A673 (cell line): Measurements from ENCODE around the gene CD200R1L. TPM values are rescaled to one million over a fixed set of nuclear protein-coding genes. Genes with fewer than 3 reads are reported as not detected.

Experiments
- BruUV-seq: library from RNA; stranded (reverse); fragments of 400-500 nt; replicated peaks from 2 replicates; lab custom pipeline; 2021; lab: Mats Ljungman, UMichigan
- CTCF ChIA-PET: fragments of 300-600 bp; sonication (Branson Sonifier 250); formaldehyde crosslinking; loops from one replicate; lab custom pipeline; 2022; ENCODE audit warnings: antibody characterized with exemption; lab: Charles Lee
- POLR2A ChIA-PET: fragments of 300-600 bp; sonication (Branson Sonifier 250); formaldehyde crosslinking; loops from one replicate; lab custom pipeline; 2022; ENCODE audit warnings: antibody characterized with exemption; ENCODE audit not compliant: low non-redundant PET; lab: Charles Lee
- DNase-seq: peaks from one replicate; pipeline ENCODE4 v3.0.0-alpha.2; 2015; ENCODE audit warnings: low spot score
- H3K27ac ChIP-seq: fragments of 200-600 bp; sonication (generic); 2 replicates; pipeline ENCODE4 v1.5.1; 2016; ENCODE audit warnings: mixed run types, low read depth, mild to moderate bottlenecking, mixed read lengths, antibody characterized with exemption, low read length; ENCODE audit not compliant: poor library complexity, severe bottlenecking
- H3K27me3 ChIP-seq: fragments of 200-600 bp; sonication (generic); replicated peaks from 2 replicates; pipeline ENCODE4 v1.6.1; 2017; ENCODE audit warnings: mixed run types, low read depth, mild to moderate bottlenecking, mixed read lengths, antibody characterized with exemption, low read length; ENCODE audit not compliant: insufficient read depth, poor library complexity
- H3K36me3 ChIP-seq: fragments of 200-600 bp; sonication (generic); 2 replicates; pipeline ENCODE4 v1.6.1; 2016; ENCODE audit warnings: mixed run types, mild to moderate bottlenecking, mixed read lengths, antibody characterized with exemption, low read length; ENCODE audit not compliant: insufficient read depth, poor library complexity, severe bottlenecking
- H3K4me1 ChIP-seq: fragments of 200-600 bp; sonication (generic); 2 replicates; pipeline ENCODE4 v1.6.1; 2017; ENCODE audit warnings: mixed run types, mild to moderate bottlenecking, mixed read lengths, antibody characterized with exemption, low read length; ENCODE audit not compliant: insufficient read depth, poor library complexity, severe bottlenecking
- H3K4me3 ChIP-seq: fragments of 200-600 bp; sonication (generic); 2 replicates; pipeline ENCODE4 v1.5.1; 2016; ENCODE audit warnings: low read depth, mixed run types, mild to moderate bottlenecking, mixed read lengths, low read length; ENCODE audit not compliant: poor library complexity, severe bottlenecking
- H3K9me3 ChIP-seq: fragments of 200-600 bp; sonication (generic); 2 replicates; pipeline ENCODE4 v1.6.1; 2016; ENCODE audit warnings: mixed run types, low read depth, mild to moderate bottlenecking, mixed read lengths, antibody characterized with exemption, low read length; ENCODE audit not compliant: poor library complexity, severe bottlenecking
- EZH2 ChIP-seq: fragments of 200-600 bp; sonication (generic); IDR thresholded peaks from 2 replicates; pipeline ENCODE4 v1.6.1; 2017; ENCODE audit warnings: borderline replicate concordance, low read depth, mild to moderate bottlenecking, mixed read lengths, antibody characterized with exemption, low read length; ENCODE audit not compliant: poor library complexity, severe bottlenecking
- intact Hi-C: fragments of 100-400 bp; cut with micrococcal nuclease; formaldehyde crosslinking; loops from one replicate; pipeline ENCODE4 v1.10.0; 2022; ENCODE audit not compliant: unreplicated experiment
- total RNA-seq: library from RNA; stranded (reverse); gene quantifications from 2 replicates; pipeline ENCODE4 v1.2.3, GENCODE V29; 2021
- TF ChIP-seq, protein P1 (sequence below): fragments of 300-800, 200-600 bp; sonication (generic); conservative IDR thresholded peaks from 2 replicates; pipeline ENCODE4 v1.5.1; 2017; ENCODE audit warnings: low read depth, mild to moderate bottlenecking, antibody characterized with exemption, low read length, moderate library complexity, mixed read lengths

CD200R1L gene
- total RNA-seq, 1 experiment from 2014 or later: not detected

DNA sequence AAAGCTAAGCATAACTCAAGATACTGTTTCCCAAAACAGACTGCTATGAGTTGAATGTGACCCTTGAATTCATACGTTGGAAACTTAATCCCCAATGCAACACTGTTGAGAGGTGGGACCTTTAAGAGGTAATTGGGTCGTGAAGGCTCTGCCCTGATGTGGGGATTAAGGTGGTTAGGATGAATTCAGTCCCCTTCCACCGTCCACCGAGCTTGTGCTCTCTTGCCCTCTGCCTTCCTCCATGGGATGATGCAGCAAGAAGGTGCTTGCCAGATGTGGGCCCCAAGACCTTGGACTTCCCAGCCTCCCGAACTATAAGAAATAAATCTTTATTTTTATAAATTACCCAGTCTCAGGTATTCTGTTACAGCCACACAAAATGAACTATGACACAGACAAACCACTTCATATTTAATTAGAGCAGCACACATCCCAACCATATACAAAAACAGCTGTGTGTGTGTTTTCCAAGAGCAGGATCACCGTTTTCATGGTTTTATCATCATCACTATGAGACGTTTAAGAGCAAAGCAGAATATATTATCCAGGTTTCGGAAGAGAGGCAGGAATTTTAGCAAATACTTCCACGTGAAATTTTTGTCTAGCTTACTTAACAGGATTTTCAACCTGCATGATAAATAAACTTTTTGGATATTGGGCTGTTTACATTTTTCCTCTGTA, 61.2 kb downstream of the CD200R1L start:
- intact Hi-C loops: no loop called here
- CTCF ChIA-PET: no interaction called here
- Histone ChIP-seq H3K9me3 (no peaks in the 10 kb centered on the region), H3K4me3 (no peak overlapping the region), H3K4me1 (no peaks in the 10 kb centered on the region), H3K27me3 (peaks cover 8% of the 10 kb centered on the region), H3K27ac (no peak overlapping the region), H3K36me3 (no peaks in the 10 kb centered on the region)
- DNase-seq: no peak
- POLR2A ChIA-PET: no interaction called here
- BruUV-seq: no TSS peak
- TF ChIP-seq, protein P1, sequence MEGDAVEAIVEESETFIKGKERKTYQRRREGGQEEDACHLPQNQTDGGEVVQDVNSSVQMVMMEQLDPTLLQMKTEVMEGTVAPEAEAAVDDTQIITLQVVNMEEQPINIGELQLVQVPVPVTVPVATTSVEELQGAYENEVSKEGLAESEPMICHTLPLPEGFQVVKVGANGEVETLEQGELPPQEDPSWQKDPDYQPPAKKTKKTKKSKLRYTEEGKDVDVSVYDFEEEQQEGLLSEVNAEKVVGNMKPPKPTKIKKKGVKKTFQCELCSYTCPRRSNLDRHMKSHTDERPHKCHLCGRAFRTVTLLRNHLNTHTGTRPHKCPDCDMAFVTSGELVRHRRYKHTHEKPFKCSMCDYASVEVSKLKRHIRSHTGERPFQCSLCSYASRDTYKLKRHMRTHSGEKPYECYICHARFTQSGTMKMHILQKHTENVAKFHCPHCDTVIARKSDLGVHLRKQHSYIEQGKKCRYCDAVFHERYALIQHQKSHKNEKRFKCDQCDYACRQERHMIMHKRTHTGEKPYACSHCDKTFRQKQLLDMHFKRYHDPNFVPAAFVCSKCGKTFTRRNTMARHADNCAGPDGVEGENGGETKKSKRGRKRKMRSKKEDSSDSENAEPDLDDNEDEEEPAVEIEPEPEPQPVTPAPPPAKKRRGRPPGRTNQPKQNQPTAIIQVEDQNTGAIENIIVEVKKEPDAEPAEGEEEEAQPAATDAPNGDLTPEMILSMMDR: no peak
- no peak for TF ChIP-seq EZH2

DNA sequence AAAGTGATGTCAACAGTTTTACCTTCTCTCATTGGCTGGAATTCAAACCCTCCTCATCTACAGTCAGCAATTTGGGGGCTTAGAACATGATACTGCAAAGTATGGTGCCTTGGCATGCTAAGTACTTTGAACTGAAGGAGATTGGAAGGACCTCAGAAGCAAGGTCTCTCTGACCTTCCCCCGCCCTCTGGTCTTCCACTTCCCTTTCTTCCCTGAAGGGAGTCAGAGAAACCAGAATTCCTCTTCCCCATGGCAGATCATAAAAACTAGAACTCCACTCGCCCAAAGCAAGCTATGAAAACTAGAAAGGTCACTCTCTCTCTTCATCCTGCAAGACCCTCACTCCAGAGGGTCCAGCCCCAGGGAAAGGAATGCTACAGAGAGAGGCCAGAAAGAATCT, 64.2 kb downstream of the CD200R1L start:
- Histone ChIP-seq H3K9me3 (no peaks in the 10 kb centered on the region), H3K27me3 (peaks cover 8% of the 10 kb centered on the region), H3K27ac (no peak overlapping the region), H3K4me3 (no peak overlapping the region), H3K4me1 (no peaks in the 10 kb centered on the region), H3K36me3 (no peaks in the 10 kb centered on the region)
- intact Hi-C loops: no loop called here
- no peak for DNase-seq
- CTCF ChIA-PET: no interaction called here
- POLR2A ChIA-PET: no interaction called here
- TF ChIP-seq EZH2: no peak
- TF ChIP-seq, protein P1: no peak
- no TSS peak for BruUV-seq

DNA sequence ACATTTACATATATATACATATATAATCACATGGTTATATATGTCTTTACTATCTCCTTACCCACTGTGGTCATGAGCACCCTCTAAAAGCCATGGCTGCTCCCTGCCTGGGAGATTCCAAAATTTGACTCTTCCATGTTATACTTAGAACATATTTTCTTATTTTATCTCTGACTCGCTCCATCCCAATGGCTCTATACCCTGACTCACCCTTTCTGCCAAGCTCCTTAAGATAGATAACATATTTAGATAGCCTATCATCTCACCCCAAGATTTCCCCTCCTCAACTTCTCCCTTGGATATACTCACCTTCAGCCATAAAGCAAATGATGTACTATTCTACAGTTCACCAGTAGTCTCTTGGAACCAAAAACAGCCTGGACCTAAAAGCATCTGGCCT, 65.1 kb downstream of the CD200R1L start:
- no TSS peak for BruUV-seq
- TF ChIP-seq, protein P1: no peak
- TF ChIP-seq EZH2: no peak
- intact Hi-C loops: no loop called here
- POLR2A ChIA-PET: no interaction called here
- no peak overlapping the region for H3K27ac ChIP-seq
- no peaks in the 10 kb centered on the region for H3K4me1 ChIP-seq
- H3K27me3 ChIP-seq: peaks cover 8% of the 10 kb centered on the region
- CTCF ChIA-PET: no interaction called here
- H3K36me3 ChIP-seq: no peaks in the 10 kb centered on the region
- H3K9me3 ChIP-seq: no peaks in the 10 kb centered on the region
- H3K4me3 ChIP-seq: no peak overlapping the region
- no peak for DNase-seq
